ENCODE data around the gene TMEM178B. TPM values are rescaled to one million over a fixed set of nuclear protein-coding genes. Genes with fewer than 3 reads are reported as not detected.

The TMEM178B gene
- total RNA-seq, 1 donor from 2014 or later, result 38.2 TPM

DNA sequence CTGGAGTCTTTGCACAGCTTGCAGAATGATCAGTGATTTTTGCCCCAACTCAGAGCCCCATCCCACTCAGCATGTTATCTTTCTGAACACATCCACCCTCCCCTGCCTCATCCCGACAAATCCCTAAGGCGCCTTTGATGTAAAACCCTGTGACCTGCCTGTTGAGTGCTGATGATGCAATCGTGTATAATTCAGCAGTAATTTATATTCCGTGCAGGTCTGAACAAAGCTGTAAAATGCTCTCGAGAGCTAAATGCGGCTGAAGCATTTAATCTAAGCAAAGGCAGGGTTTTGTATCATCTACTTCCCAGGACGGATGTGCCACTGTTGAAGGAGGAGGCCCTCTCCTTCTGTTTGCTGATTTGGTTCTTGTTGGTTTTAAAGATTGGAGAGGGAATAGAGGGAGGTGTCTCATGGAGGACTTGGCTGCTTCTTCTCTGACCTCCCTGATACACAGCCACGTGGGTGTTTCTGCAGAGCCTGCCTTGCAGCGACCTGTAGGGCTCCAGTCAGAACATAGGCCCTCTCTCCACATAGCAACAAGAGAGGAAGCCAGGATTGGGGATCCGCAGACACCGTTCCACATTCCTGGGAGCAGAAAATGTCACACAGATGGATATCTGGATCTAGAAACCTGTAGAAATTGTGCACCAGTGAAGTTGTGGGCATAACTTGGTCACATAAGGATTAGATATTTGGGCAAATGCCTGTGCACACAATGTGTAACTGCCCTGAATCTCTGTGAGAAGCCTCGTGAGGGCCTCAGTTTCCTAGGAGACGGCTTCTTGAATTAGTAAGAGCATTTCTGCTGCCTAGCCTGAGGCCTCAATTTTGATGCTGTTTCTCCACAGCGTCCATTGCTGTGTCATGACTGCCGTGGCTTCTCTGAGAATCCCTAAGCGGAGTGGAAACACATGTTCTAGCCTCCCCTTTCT, 387.2 kb downstream of the TMEM178B start:
- ATAC-seq (peak; percentile 62), DNase-seq (no peak)
- intact Hi-C loops (cut with micrococcal nuclease), result no loop called here

DNA sequence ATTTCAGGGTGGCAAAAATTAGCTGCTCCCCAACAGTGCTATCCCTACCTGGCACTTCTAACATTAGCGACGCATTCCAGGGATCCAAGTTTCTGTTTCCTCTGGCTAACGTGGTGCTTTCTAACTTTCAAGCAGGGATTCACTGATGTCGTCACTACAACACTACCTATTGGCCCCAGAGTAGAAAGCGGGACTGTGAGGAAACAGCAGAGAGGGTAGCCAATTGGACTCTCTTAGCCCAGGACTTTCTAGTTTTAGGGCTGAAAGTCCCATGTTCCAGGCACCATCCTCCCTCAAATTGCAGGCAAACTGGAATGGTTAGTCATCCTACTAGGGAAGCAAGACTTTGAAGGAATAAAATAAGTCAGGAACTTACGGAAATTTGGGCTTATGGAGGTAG, 388.1 kb downstream of the TMEM178B start:
- DNase-seq (no peak), ATAC-seq (no peak)
- intact Hi-C loops (cut with micrococcal nuclease), result no loop called here

DNA sequence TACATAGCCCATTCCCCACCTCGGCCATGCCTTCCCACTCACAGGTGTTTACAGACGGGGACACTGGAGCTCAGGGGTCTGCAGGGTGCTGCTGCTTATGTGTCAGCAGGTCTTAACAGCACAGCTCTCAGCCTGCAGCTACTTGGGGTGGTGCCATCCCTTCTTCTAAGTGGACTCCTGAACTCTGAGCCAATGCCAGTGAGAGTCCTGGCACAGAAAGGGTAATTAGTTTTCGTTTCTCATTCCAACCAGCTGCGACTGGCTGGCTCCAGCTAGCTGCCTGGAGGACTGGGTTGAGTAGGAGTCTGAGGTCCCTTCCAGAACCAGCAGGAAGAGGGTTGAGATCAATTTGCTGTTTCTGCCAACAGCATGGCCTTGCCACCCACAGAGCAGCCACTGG, 389.1 kb downstream of the TMEM178B start:
- intact Hi-C loops (cut with micrococcal nuclease), result no loop called here
- DNase-seq (peak; percentile 47), ATAC-seq (peak; percentile 59)

DNA sequence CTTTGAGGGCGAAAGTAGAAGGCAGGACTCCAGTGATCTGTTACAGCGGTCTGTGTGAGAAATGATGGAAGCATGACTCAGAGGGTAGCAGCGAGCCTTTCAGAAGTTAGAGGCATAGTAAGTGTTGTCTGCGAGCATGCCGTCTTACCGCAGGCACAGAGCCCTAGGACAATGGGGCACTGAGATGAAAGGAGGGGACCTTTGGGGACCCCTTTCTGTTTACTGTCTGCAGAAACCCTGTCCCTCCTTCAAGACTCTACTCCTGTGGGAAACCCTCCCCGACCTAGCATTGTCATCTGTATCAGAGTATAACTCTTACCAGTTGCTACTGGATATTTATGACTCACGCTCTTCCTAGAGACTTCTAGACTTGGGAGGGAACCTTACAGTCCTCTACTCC, 390.1 kb downstream of the TMEM178B start:
- DNase-seq (no peak), ATAC-seq (no peak)
- intact Hi-C loops (cut with micrococcal nuclease), result no loop called here

DNA sequence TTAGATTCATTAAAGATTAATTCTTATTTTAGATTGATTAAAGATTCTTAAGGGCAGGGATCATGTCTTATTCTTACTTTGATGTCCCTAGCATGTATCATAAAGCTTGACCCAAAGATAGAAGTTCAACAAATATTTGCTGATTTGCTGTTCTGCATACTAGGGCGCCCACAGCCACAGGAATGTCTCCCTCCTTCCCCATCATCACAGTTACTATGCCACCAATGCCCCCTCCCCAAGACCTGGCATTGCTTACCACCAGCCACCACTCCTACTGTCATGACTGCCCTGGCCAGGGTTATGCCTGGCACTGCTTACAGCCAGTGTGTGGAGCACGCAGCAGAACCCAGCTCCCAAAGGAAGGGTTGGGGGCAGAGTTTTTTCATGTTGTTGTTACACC, 390.7 kb downstream of the TMEM178B start:
- DNase-seq (no peak), ATAC-seq (no peak)
- intact Hi-C loops (cut with micrococcal nuclease), result no loop called here

DNA sequence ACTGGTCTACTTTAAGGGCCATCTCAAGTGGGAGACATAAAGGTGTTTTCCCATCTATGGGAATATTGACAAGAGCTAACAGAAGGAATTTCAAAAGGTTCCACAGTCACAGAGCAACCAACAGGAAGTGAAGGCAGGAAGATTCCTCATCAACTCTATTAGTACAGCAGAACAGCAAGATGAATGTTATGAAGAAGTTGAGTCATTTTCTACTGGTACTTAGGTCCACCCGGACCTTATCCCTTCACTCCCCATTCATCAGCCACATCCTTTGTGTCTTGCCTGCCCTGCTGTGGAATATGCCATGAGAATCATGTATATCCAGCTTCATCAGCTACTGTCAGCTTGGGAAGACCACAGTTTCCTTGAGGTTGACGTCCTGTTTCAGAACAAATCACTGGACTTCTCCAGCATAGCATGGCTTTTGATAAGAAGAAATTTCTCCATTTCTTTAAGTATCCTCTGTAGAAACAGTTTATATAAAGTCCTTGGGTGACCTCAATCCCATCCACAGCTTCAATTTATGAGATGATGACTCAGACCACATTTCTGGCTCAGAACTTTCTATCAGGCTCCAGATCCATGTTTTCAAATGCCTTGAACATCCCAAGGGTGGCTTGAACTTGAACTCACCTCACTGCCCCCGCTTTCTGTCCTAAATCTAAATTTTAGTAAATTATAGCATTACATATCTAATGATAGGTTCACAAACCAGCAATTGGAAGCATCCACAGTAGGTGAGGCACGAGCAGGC, 392.5 kb downstream of the TMEM178B start:
- DNase-seq (no peak), ATAC-seq (peak; percentile 40)
- intact Hi-C loops (cut with micrococcal nuclease), result no loop called here

DNA sequence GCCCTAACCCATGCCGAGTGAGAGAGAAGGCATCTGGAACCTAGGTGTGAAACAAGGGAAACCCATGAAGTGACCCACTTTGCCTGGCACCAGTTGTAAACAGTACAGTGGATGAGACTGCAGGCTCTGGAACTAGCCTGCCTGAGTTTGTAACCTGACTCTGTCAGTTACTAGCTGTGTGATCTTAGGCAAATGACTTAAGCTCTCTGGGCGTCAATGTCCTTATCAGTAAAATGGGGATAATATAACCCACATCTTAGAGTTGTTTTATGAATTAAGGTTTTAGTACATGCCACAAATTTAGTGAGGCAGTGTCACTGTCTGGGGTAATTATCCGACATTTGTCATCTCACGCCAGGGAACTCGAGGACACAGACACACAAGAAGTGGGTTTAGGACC, 394.5 kb downstream of the TMEM178B start:
- DNase-seq (no peak), ATAC-seq (no peak)
- intact Hi-C loops (cut with micrococcal nuclease), result no loop called here

DNA sequence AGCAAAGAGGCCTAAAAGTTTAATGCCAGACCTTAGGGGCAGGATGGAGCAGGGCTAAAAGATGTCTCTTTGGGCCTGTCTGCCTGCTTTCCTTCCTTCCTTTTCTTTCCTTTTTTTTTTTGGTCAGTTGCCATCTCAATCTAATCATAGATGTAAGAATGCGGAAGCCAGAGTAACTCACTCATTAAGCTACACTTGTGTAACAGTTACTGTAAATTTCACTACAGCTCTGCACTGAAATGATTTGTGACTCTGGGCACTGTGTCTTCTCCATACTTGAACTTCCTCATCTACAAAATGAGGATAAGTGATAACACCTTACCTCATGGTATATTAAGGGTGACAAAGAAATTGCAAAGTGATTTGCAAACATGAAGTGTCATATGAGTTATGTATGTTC, 401.8 kb downstream of the TMEM178B start:
- no peak for ATAC-seq
- DNase-seq, result no peak
- intact Hi-C loops (cut with micrococcal nuclease), result no loop called here

DNA sequence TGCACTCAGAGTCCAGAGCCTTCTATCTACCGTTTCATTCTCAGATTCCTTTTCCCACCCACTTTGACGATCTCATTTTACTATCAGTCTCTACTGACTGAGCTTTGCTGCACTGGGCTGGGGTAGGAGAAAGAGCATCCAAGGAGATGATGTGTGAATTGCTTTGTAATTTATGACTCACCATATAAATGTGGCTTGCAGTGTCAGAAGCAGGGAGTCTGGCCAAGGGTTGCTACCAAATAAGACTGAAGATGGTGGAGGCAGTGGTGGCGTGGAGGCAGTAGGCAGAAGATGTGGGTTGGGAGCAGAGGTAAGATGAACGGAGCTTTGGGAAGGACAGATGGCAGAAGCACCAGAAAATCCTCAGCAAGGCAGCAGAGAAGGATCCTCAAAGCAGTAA, 404.0 kb downstream of the TMEM178B start:
- intact Hi-C loops (cut with micrococcal nuclease), result no loop called here
- DNase-seq (peak; percentile 33), ATAC-seq (peak; percentile 86)

DNA sequence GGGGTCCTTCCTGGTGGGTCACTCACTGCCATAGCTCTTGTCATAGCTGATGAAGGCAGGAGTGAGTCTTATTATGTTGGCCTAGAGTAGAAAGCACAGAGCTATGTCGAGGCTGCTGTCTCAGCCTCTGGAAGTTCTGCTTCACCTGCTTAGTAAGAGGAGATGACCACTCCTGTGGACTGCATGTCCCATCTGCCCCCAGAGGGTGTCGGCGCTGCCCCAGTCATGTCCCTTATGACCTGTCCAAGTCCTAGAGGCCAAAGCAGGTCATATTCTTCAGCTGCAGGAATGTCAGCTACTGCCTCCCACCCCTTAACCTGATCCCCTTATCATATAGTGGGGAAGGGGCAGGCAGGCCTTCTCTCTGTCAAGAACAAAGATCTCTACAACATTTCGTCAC, 405.0 kb downstream of the TMEM178B start:
- DNase-seq, result no peak
- ATAC-seq, result no peak
- intact Hi-C loops (cut with micrococcal nuclease), result no loop called here

DNA sequence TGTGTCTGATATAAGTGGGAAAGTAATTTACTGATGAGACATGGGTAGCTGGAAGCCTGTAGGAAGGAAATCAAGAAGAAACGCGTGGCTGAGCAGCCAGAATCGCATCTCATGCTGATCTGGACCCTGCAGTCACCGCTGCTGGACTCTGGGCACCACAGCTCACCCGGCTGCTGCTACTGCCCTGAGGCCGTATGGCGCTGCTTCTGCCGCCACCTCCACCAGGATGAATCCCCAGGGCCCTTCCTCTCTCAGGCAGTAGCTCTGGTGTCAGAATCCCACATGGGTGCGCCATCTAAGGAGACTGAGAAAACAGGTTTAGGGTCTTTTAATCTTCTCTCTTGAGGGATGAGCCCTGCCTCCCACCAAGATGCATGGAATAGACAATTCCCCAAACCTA, 407.1 kb downstream of the TMEM178B start:
- DNase-seq (no peak), ATAC-seq (no peak)
- intact Hi-C loops (cut with micrococcal nuclease), result no loop called here

DNA sequence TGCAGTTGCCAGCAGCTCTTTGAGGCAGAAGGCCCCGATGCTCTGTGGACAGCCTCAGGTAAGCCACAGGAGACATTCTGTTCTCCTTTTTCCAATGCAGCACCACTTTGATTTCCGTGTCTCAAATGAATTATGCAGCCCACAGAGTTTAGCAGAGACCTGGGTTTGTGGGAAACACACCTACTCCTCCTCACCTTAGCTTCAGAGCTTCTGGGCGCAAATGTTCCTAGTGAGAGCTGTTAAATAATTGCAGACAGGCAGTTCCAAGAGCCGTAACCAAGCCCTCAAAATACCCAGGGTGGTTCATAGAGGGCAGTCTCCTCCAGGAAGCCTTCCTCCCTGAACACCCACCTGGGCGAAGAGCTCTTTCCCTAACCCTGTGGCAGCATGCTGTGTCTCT, 408.1 kb downstream of the TMEM178B start:
- intact Hi-C loops (cut with micrococcal nuclease), result no loop called here
- DNase-seq, result no peak
- no peak for ATAC-seq

DNA sequence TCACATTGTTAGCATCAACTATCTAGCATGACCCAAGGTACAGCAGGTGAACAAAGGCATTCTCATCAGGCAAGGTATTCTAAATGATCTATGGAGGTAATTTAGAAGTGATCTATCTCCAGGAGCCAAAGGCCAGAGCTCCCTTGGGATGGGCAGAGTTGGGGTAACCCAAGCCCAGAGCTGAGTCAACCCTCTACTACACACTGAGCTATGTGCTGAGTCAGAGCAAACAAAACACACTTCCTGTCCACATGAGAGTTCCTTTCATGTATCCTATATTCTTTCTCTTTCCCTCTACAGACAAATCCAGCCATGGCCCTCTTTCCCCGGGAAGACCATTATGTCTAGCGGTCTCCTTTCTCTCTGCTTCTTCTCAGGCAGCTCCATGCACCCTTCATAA, 409.2 kb downstream of the TMEM178B start:
- DNase-seq, result no peak
- intact Hi-C loops (cut with micrococcal nuclease), result no loop called here
- no peak for ATAC-seq

DNA sequence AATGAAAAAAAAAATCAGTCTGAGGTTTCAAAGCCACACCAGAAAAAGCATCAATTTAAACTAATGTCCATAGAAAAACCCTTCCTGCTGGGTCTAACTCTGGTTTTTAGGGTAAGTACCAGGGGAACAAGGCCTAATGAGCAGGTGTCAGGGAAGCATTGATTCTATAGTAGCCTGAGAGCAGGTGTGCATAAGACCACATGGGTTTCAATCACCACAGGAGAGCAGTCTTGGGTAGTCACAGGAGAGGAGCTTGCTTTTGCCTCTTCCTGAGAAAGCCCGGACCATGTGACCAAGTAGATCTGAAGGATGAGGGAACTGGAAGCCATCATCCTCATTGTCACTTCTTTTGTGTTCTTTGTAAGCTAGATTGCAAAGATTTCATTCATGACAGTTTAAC, 411.0 kb downstream of the TMEM178B start:
- DNase-seq (no peak), ATAC-seq (no peak)
- intact Hi-C loops (cut with micrococcal nuclease), result no loop called here

DNA sequence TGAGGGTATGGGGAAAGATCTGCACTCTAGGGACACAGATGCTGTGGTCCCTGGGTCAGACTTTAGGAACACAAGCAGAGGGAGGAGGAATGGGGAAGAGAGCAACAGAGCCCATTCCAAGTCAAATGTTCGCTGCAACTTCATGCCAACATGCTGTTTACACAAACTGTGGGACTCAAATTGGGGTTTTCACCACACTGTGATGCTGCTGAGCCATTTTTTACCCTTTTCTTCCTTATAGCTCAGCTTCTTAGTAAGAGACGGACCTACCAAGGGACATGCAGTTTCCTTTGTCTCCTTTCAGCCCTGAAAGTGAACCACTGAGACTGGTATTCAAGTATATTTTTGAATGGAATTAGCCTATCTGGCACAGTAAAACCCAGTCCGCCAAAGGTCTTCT, 413.1 kb downstream of the TMEM178B start:
- intact Hi-C loops (cut with micrococcal nuclease), result no loop called here
- no peak for ATAC-seq

DNA sequence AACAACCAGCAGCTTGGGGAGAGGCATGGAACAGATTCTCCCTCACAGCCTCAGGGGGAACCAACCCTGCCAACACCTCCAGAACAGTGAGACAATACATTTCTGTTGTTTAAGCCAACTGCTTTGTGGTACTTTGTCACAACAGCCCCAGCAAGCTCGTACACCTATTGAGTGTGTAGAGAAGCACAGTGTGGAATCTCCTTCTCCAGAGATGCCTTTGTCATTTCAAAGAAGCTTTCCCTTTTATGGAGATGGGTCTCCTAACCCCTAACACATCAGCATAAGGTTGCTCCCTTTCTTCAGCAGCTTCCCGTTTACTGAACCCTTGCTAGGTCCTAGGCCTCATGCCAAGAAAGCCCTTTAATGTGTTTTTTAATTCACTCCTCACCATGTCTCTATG, 416.6 kb downstream of the TMEM178B start:
- intact Hi-C loops (cut with micrococcal nuclease), result no loop called here
- ATAC-seq (no peak), DNase-seq (no peak)

More for the DNA sequence above, 413.1 kb downstream of the TMEM178B start:
- DNase-seq, result no peak

DNA sequence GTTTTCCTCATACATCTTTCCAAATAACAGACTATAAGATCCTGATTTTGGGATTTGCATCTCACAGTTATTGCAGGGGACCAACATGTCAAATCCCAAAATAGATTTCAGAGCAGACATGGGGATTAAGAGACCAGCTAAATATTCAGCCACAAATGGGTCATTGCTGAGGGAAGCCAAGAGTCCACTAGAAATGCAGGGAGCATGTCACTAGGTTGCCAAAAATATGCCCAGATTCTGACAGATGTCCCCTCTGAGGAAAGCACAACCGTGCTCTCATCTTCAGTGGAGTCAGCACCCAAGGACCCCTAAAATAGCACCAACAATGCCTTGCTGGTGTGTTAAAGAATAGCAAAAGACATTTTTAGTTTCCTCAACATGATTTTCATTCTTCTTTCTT, 421.2 kb downstream of the TMEM178B start:
- ATAC-seq (no peak), DNase-seq (no peak)
- intact Hi-C loops (cut with micrococcal nuclease), result no loop called here

DNA sequence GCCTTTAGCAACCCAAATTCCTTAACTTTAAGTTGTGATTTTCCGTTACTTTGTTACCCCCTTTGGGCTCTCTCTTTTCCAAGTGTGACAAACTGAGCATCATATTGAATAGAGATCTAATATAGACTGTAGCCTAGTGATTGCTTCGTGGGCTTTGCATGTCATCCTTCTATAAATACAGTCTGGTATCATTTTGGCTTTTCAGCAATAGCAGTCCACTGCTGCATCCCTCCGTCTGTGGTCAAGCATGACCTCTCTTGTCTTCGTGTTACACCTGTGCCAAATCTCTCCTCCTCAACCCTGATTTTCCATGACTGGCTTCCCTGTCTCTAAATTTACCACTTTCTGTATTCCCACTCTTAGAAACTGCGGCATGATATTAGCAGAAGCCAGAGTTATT, 423.5 kb downstream of the TMEM178B start:
- no peak for DNase-seq
- peak; percentile 50 for ATAC-seq
- intact Hi-C loops (cut with micrococcal nuclease), result no loop called here

DNA sequence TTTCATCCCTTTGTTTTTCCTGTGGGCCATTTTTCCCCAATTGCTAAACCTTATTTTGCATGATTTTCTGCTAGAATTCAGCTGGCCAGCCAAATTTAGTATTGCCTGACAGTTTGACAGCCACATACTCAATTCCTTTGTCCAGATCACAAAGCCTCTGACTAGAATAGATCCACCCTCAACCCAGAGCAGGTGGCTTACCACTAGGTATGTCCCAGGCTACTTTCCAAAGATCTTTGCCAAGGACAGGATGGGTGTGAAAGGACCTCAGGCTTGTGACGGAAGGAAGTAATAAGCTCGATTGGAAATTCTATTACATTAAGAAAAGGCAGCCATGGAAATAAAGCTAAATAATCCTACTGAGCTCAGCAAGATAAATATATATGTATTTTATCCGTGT, 426.7 kb downstream of the TMEM178B start:
- ATAC-seq, result no peak
- DNase-seq, result no peak
- intact Hi-C loops (cut with micrococcal nuclease), result no loop called here

DNA sequence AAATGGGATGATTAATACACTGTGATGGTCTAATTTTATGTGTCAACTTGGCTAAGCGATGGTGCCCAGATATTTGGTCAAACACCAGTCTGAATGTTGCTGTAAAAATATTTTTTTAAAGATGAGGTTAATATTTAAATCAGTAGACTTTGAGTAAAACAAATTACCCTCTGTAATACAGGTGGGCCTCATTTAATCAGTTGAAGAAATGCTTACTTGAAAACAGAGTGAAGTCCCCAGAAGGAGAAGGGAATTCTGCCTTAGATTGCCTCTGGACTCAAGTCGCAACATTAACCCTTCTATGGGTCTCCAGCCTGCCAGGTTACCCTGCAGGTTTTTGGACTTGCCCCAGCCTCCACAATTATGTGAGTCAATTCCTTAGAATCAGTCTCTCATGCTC, 427.6 kb downstream of the TMEM178B start:
- DNase-seq (no peak), ATAC-seq (no peak)
- intact Hi-C loops (cut with micrococcal nuclease), result no loop called here

DNA sequence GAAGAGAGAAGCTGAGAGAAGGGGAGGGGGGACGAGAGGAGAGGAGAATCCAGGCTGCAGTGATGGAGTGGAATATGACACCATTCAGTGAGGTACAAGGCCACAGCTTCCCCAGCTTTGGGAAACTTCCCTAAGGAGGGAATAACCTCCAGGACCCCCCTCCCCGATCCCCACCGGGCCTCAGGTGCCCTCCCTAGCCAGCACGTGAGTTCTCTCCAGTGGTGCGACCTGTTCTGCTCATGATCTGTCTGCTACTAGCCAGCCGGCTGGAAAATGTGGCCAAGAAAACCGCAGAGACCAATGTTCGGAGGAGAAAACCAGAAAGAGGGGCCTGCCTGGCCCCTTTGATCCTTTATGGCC, 437.4 kb downstream of the TMEM178B start:
- peak; percentile 19 for ATAC-seq
- intact Hi-C loops (cut with micrococcal nuclease), result no loop called here
- DNase-seq, result no peak
